Endothelial cell of umbilical vein (primary cell): ENCODE data around the gene GPR18.

Source experiments
- POLR2AphosphoS5 ChIP-seq: IDR thresholded peaks from 2 replicates; pipeline ENCODE4 v1.6.1; 2012; ENCODE audit warnings: low read depth, mild to moderate bottlenecking, control low read depth, low read length, moderate library complexity; ENCODE audit not compliant: insufficient read depth
- TF ChIP-seq, protein P1 (sequence below), 2 donors: IDR thresholded peaks; 1 replicate in 1 of 2; 2 replicates in 1 of 2; pipeline ENCODE4 v1.5.1; 2011; ENCODE audit warnings: low read length in 2 of 2, mild to moderate bottlenecking in 2 of 2, moderate library complexity in 2 of 2, control low read depth in 1 of 2, inconsistent platforms in 1 of 2, low read depth in 1 of 2; ENCODE audit not compliant: insufficient read depth in 1 of 2; ENCODE audit errors: extremely low read depth in 1 of 2

DNA sequence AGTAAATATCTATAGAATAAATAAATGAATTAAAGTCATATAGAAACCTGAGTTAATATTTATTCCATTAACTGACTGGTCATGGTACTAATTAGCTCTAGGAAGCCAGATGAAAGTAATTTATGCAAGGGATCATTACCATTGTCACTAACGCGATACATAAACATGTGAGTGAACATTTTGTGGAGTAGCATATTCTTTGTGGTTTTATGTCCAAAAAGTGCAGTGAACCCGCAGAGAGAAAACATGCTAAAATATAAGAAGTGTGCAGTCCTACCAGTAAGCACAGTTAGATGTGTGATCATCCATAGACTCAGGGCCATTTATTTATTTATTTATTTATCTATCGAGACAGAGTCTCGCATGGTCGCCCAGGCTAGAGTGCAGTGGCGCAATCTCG lies 47.4 kb upstream of the GPR18 start:
- TF ChIP-seq, protein P1, sequence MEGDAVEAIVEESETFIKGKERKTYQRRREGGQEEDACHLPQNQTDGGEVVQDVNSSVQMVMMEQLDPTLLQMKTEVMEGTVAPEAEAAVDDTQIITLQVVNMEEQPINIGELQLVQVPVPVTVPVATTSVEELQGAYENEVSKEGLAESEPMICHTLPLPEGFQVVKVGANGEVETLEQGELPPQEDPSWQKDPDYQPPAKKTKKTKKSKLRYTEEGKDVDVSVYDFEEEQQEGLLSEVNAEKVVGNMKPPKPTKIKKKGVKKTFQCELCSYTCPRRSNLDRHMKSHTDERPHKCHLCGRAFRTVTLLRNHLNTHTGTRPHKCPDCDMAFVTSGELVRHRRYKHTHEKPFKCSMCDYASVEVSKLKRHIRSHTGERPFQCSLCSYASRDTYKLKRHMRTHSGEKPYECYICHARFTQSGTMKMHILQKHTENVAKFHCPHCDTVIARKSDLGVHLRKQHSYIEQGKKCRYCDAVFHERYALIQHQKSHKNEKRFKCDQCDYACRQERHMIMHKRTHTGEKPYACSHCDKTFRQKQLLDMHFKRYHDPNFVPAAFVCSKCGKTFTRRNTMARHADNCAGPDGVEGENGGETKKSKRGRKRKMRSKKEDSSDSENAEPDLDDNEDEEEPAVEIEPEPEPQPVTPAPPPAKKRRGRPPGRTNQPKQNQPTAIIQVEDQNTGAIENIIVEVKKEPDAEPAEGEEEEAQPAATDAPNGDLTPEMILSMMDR (IDR thresholded peaks at IDR 0.05; ENCODE audit: extremely low read depth in 1 of 2, insufficient read depth in 1 of 2, low read depth in 1 of 2, low read length in 2 of 2): no peak
- no peak for TF ChIP-seq POLR2AphosphoS5
